ENCODE results near the gene TMPRSS9. TPM values are rescaled to one million over a fixed set of nuclear protein-coding genes. Genes with fewer than 3 reads are reported as not detected.
A peak's percentile ranks its signal among the peaks of the same experiment; 100 is the strongest.

Gene TMPRSS9
- total RNA-seq, 1 donor from 2014 or later, result not detected

GRCh38 chr19:2333807-2334211 is 26.3 kb upstream of the TMPRSS9 start:
- Mint-ChIP-seq H3K9me3 (no peaks in the 10 kb centered on the region), H3K27me3 (no peaks in the 10 kb centered on the region), H3K36me3 (ENCODE audit: low read depth) (peaks cover 32% of the 10 kb centered on the region), H3K27ac (peak overlapping the region; percentile 81), H3K4me1 (peaks cover 60% of the 10 kb centered on the region), H3K4me3 (peak overlapping the region; percentile 73)
- ChIA-PET POLR2A (interaction anchor here (0.6 to 2.0 kb wide), 5 partner anchors 9 to 142 kb away, joined by 3 to 6 read pairs (median 3); partner anchors contain the start of gene GADD45B), CTCF (interaction anchor here (1.5 kb wide), 1 partner anchor 162 kb away, joined by 3 read pairs; no protein-coding TSS in a partner anchor)
- DNase-seq, result no peak
- intact Hi-C loops (cut with micrococcal nuclease), result loop anchor here (2.0 to 5.0 kb wide), 2 partner anchors 57 to 288 kb away; no protein-coding TSS in a partner anchor
- no peak for TF ChIP-seq CTCF (IDR thresholded peaks at IDR 0.05)
- ATAC-seq (ENCODE audit: low read depth), result no peak

GRCh38 chr19:2334426-2334825 is 25.6 kb upstream of the TMPRSS9 start:
- POLR2A ChIA-PET, result interaction anchor here (1.5 kb wide), 1 partner anchor 142 kb away, joined by 3 read pairs; the partner anchor contains the start of gene GADD45B
- no peak for TF ChIP-seq CTCF (IDR thresholded peaks at IDR 0.05)
- H3K4me1 Mint-ChIP-seq, result peaks cover 56% of the 10 kb centered on the region
- H3K9me3 Mint-ChIP-seq, result no peaks in the 10 kb centered on the region
- H3K36me3 Mint-ChIP-seq (ENCODE audit: low read depth), result peaks cover 33% of the 10 kb centered on the region
- ATAC-seq (ENCODE audit: low read depth) (no peak), DNase-seq (no peak)
- no peaks in the 10 kb centered on the region for H3K27me3 Mint-ChIP-seq
- H3K4me3 Mint-ChIP-seq, result no peak overlapping the region
- CTCF ChIA-PET, result interaction anchor here (1.5 kb wide), 1 partner anchor 163 kb away, joined by 3 read pairs; no protein-coding TSS in a partner anchor
- H3K27ac Mint-ChIP-seq, result no peak overlapping the region
- intact Hi-C loops (cut with micrococcal nuclease), result loop anchor here (5.0 kb wide), 1 partner anchor 288 kb away; no protein-coding TSS in a partner anchor

- Mint-ChIP-seq H3K27ac (peak overlapping the region; percentile 62), H3K4me1 (peaks cover 49% of the 10 kb centered on the region), H3K27me3 (no peaks in the 10 kb centered on the region), H3K4me3 (no peak overlapping the region), H3K9me3 (no peaks in the 10 kb centered on the region), H3K36me3 (ENCODE audit: low read depth) (peaks cover 29% of the 10 kb centered on the region)
- intact Hi-C loops (cut with micrococcal nuclease), result loop anchor here (5.0 kb wide), 1 partner anchor 287 kb away; no protein-coding TSS in a partner anchor
- no peak for ATAC-seq (ENCODE audit: low read depth)
- no peak for DNase-seq
- TF ChIP-seq CTCF (IDR thresholded peaks at IDR 0.05), result no peak
- CTCF ChIA-PET, result no interaction called here
- POLR2A ChIA-PET, result no interaction called here
Measured at GRCh38 chr19:2334986-2335846, 24.8 kb upstream of the TMPRSS9 start.

- H3K4me1 Mint-ChIP-seq, result peaks cover 43% of the 10 kb centered on the region
- H3K9me3 Mint-ChIP-seq, result no peaks in the 10 kb centered on the region
- TF ChIP-seq CTCF (IDR thresholded peaks at IDR 0.05), result no peak
- H3K36me3 Mint-ChIP-seq (ENCODE audit: low read depth), result peaks cover 29% of the 10 kb centered on the region
- ChIA-PET CTCF (no interaction called here), POLR2A (no interaction called here)
- DNase-seq (no peak), ATAC-seq (ENCODE audit: low read depth) (no peak)
- no peaks in the 10 kb centered on the region for H3K27me3 Mint-ChIP-seq
- no peak overlapping the region for H3K4me3 Mint-ChIP-seq
- peak overlapping the region; percentile 62 for H3K27ac Mint-ChIP-seq
- intact Hi-C loops (cut with micrococcal nuclease), result no loop called here
Measured at GRCh38 chr19:2335848-2336247, 24.2 kb upstream of the TMPRSS9 start.

All from activated B cell treated with CpG ODN at 0.5 μM for 24 hours (primary cell).